GM23338 (cell line): ENCODE measurements around the gene ATP6V0A4. TPM values are rescaled to one million over a fixed set of nuclear protein-coding genes. Genes with fewer than 3 reads are reported as not detected.

Experiments used
- ATAC-seq: fragments of 200-7000 bp; cut with Tn5 transposase; 3 replicates; pipeline ENCODE4 v1.9.1; 2020
- DNase-seq: peaks from one replicate; pipeline ENCODE4 v3.0.0-alpha.2; 2015; ENCODE audit warnings: low spot score
- H2AFZ ChIP-seq: fragments of 200-600 bp; sonication (generic); 2 replicates; pipeline ENCODE4 v1.8.0; 2016; ENCODE audit warnings: antibody characterized with exemption, mild to moderate bottlenecking, moderate library complexity
- H3F3A ChIP-seq: fragments of 200-600 bp; sonication (generic); replicated peaks from 2 replicates; pipeline ENCODE4 v1.8.0; 2017; ENCODE audit warnings: antibody characterized with exemption, mixed run types, low read depth
- H3K27ac ChIP-seq: fragments of 200-600 bp; sonication (generic); 2 replicates; pipeline ENCODE4 v1.6.1; 2016; ENCODE audit warnings: low read depth
- H3K27me3 ChIP-seq: fragments of 200-600 bp; sonication (generic); 2 replicates; pipeline ENCODE4 v1.8.0; 2016; ENCODE audit warnings: mild to moderate bottlenecking, mixed run types, moderate library complexity; ENCODE audit not compliant: insufficient read depth
- H3K36me3 ChIP-seq: fragments of 200-600 bp; sonication (generic); 2 replicates; pipeline ENCODE4 v1.8.0; 2016; ENCODE audit warnings: mild to moderate bottlenecking; ENCODE audit not compliant: insufficient read depth
- H3K4me1 ChIP-seq: fragments of 200-600 bp; sonication (generic); 2 replicates; pipeline ENCODE4 v1.8.0; 2016; ENCODE audit warnings: mild to moderate bottlenecking, moderate library complexity; ENCODE audit not compliant: insufficient read depth
- H3K4me2 ChIP-seq: fragments of 200-600 bp; sonication (generic); 2 replicates; pipeline ENCODE4 v1.7.1; 2017; ENCODE audit warnings: mixed run types
- H3K4me3 ChIP-seq: fragments of 200-600 bp; sonication (generic); 2 replicates; pipeline ENCODE4 v1.6.1; 2016; ENCODE audit warnings: mixed run types
- H3K79me2 ChIP-seq: fragments of 200-600 bp; sonication (generic); replicated peaks from 2 replicates; pipeline ENCODE4 v1.8.0; 2017; ENCODE audit warnings: mild to moderate bottlenecking; ENCODE audit not compliant: insufficient read depth
- H3K9me2 ChIP-seq: fragments of 200-600 bp; sonication (generic); 2 replicates; pipeline ENCODE4 v1.8.0; 2017; ENCODE audit not compliant: insufficient read depth
- H4K20me1 ChIP-seq: fragments of 200-600 bp; sonication (generic); replicated peaks from 2 replicates; pipeline ENCODE4 v1.8.0; 2017; ENCODE audit warnings: mild to moderate bottlenecking; ENCODE audit not compliant: insufficient read depth
- H3K27ac Mint-ChIP-seq: 2 replicates; pipeline ENCODE4 v1.8.0; 2020; ENCODE audit warnings: inconsistent platforms, mild to moderate bottlenecking, moderate library complexity, mixed read lengths
- H3K27me3 Mint-ChIP-seq: 3 replicates; pipeline ENCODE4 v1.8.0; 2022; ENCODE audit warnings: low read depth, mild to moderate bottlenecking, moderate library complexity, mixed read lengths, inconsistent platforms; ENCODE audit not compliant: insufficient read depth, poor library complexity
- H3K36me3 Mint-ChIP-seq: 3 replicates; pipeline ENCODE4 v1.8.0; 2021; ENCODE audit warnings: low read depth, mild to moderate bottlenecking, inconsistent platforms, moderate library complexity, mixed read lengths
- H3K4me1 Mint-ChIP-seq: 3 replicates; pipeline ENCODE4 v1.8.0; 2020; ENCODE audit warnings: mild to moderate bottlenecking, inconsistent platforms, mixed read lengths
- H3K4me3 Mint-ChIP-seq: 3 replicates; pipeline ENCODE4 v1.8.0; 2021; ENCODE audit warnings: moderate library complexity, mild to moderate bottlenecking, inconsistent platforms, mixed read lengths
- H3K9me3 Mint-ChIP-seq: 3 replicates; pipeline ENCODE4 v1.8.0; 2020; ENCODE audit warnings: moderate library complexity, mild to moderate bottlenecking, inconsistent platforms, mixed read lengths
- EZH2 ChIP-seq: fragments of 200-600 bp; sonication (generic); IDR thresholded peaks from one replicate; pipeline ENCODE4 v1.8.0; 2017; ENCODE audit warnings: antibody characterized with exemption, mild to moderate bottlenecking, low read depth; ENCODE audit not compliant: unreplicated experiment
- EZH2phosphoT487 ChIP-seq: fragments of 200-600 bp; sonication (generic); IDR thresholded peaks from one replicate; pipeline ENCODE4 v1.8.1; 2018; ENCODE audit warnings: antibody characterized with exemption; ENCODE audit not compliant: unreplicated experiment
- JUNB ChIP-seq: IDR thresholded peaks from one replicate; pipeline ENCODE4 v1.6.1; 2016; ENCODE audit warnings: antibody characterized with exemption; ENCODE audit not compliant: unreplicated experiment
- POLR2AphosphoS5 ChIP-seq: IDR thresholded peaks from 2 replicates; pipeline ENCODE4 v1.6.1; 2016; ENCODE audit warnings: antibody characterized with exemption, low read depth
- STAT1 ChIP-seq: IDR thresholded peaks from one replicate; pipeline ENCODE4 v1.6.1; 2016; ENCODE audit warnings: antibody characterized with exemption; ENCODE audit not compliant: unreplicated experiment
- polyA plus RNA-seq: library from polyadenylated mRNA; unstranded; fragments of >200 nt; fragmentation: Nextera tagmentation; extraction: Ambion mirVana; gene quantifications from 2 replicates; pipeline ENCODE4 v1.2.1, GENCODE V29; 2016
- total RNA-seq: library from RNA; depleted of rRNA; stranded (reverse); fragments of >200 nt; shearing (Covaris generic); gene quantifications from 2 replicates; pipeline ENCODE4 v1.2.3, GENCODE V29; 2014
- TF ChIP-seq, protein P1 (sequence below): fragments of 250-450 bp; sonication (Bioruptor Pico); IDR thresholded peaks from 2 replicates; pipeline ENCODE4 v1.5.0; 2020; ENCODE audit warnings: mild to moderate bottlenecking, moderate library complexity
- TF ChIP-seq, protein P2 (sequence below): IDR thresholded peaks from 2 replicates; pipeline ENCODE4 v1.6.1; 2016; ENCODE audit warnings: antibody characterized with exemption

ATP6V0A4 gene
- total and polyA plus RNA-seq, 2 experiments from 2014 or later = 0.10 to 1.3 TPM

DNA sequence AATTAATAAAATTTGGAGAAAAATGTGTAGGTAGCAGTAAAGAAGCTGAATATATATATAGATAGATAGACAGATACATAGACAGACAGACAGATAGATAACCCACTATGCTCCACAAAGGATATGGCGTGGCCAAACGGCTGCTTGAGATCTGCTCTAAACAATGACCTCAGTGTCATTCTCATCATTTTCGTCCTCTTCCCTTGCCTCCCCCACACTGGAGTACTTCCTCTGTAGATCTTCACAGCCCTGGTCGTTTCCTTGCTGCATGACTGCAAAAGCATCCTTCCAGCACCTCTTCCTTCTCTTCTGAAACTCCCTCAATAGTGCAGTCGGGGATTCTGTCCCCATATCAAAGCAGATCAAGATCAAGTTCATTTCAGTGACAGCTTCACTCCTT lies 35.6 kb upstream of the ATP6V0A4 start:
- H2AFZ ChIP-seq = no peak overlapping the region
- no peaks in the 10 kb centered on the region for H3K9me2 ChIP-seq
- no peaks in the 10 kb centered on the region for H3K27me3 Mint-ChIP-seq
- peaks cover 19% of the 10 kb centered on the region for H3K36me3 Mint-ChIP-seq
- no peaks in the 10 kb centered on the region for H3F3A ChIP-seq
- DNase-seq (no peak), ATAC-seq (no peak)
- H3K36me3 ChIP-seq = no peaks in the 10 kb centered on the region
- H3K4me3 Mint-ChIP-seq = no peak overlapping the region
- H3K27ac ChIP-seq = no peak overlapping the region
- H3K4me1 ChIP-seq = no peaks in the 10 kb centered on the region
- no peak for TF ChIP-seq POLR2AphosphoS5
- TF ChIP-seq, protein P1, sequence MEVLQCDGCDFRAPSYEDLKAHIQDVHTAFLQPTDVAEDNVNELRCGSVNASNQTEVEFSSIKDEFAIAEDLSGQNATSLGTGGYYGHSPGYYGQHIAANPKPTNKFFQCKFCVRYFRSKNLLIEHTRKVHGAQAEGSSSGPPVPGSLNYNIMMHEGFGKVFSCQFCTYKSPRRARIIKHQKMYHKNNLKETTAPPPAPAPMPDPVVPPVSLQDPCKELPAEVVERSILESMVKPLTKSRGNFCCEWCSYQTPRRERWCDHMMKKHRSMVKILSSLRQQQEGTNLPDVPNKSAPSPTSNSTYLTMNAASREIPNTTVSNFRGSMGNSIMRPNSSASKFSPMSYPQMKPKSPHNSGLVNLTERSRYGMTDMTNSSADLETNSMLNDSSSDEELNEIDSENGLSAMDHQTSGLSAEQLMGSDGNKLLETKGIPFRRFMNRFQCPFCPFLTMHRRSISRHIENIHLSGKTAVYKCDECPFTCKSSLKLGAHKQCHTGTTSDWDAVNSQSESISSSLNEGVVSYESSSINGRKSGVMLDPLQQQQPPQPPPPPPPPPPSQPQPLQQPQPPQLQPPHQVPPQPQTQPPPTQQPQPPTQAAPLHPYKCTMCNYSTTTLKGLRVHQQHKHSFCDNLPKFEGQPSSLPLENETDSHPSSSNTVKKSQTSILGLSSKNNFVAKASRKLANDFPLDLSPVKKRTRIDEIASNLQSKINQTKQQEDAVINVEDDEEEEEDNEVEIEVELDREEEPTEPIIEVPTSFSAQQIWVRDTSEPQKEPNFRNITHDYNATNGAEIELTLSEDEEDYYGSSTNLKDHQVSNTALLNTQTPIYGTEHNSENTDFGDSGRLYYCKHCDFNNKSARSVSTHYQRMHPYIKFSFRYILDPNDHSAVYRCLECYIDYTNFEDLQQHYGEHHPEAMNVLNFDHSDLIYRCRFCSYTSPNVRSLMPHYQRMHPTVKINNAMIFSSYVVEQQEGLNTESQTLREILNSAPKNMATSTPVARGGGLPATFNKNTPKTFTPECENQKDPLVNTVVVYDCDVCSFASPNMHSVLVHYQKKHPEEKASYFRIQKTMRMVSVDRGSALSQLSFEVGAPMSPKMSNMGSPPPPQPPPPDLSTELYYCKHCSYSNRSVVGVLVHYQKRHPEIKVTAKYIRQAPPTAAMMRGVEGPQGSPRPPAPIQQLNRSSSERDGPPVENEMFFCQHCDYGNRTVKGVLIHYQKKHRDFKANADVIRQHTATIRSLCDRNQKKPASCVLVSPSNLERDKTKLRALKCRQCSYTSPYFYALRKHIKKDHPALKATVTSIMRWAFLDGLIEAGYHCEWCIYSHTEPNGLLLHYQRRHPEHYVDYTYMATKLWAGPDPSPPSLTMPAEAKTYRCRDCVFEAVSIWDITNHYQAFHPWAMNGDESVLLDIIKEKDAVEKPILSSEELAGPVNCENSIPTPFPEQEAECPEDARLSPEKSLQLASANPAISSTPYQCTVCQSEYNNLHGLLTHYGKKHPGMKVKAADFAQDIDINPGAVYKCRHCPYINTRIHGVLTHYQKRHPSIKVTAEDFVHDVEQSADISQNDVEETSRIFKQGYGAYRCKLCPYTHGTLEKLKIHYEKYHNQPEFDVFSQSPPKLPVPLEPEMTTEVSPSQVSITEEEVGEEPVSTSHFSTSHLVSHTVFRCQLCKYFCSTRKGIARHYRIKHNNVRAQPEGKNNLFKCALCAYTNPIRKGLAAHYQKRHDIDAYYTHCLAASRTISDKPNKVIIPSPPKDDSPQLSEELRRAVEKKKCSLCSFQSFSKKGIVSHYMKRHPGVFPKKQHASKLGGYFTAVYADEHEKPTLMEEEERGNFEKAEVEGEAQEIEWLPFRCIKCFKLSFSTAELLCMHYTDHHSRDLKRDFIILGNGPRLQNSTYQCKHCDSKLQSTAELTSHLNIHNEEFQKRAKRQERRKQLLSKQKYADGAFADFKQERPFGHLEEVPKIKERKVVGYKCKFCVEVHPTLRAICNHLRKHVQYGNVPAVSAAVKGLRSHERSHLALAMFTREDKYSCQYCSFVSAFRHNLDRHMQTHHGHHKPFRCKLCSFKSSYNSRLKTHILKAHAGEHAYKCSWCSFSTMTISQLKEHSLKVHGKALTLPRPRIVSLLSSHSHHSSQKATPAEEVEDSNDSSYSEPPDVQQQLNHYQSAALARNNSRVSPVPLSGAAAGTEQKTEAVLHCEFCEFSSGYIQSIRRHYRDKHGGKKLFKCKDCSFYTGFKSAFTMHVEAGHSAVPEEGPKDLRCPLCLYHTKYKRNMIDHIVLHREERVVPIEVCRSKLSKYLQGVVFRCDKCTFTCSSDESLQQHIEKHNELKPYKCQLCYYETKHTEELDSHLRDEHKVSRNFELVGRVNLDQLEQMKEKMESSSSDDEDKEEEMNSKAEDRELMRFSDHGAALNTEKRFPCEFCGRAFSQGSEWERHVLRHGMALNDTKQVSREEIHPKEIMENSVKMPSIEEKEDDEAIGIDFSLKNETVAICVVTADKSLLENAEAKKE (CRISPR knock-in tag) = no peak
- peaks cover 10% of the 10 kb centered on the region; the same call in 1 of the 3 replicates for H3K4me1 Mint-ChIP-seq
- H4K20me1 ChIP-seq = no peaks in the 10 kb centered on the region; the same call in 1 of the 2 replicates
- no peaks in the 10 kb centered on the region for H3K27me3 ChIP-seq
- no peak overlapping the region for H3K4me3 ChIP-seq
- H3K4me2 ChIP-seq = no peak overlapping the region
- H3K9me3 Mint-ChIP-seq = no peaks in the 10 kb centered on the region
- no peaks in the 10 kb centered on the region for H3K79me2 ChIP-seq
- H3K27ac Mint-ChIP-seq = no peak overlapping the region

DNA sequence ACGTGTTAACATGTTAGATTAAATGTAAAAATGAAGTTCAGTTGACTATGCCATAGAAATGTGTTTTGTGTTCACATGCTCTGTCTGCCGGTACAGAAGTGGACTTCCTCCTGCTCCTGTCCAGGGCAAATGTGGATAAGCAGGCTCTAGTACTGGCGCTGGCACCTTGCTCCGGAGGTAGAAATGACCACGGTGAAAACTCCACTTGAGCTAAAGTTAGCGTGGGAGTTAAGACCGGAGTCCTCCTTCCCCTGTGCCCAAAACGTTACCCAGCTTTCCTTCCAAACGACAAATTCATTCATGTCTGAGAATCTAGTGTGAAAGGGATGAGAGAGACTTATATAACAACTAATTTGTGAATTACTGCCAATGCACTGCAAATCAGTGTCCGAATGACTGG lies 35.0 kb upstream of the ATP6V0A4 start:
- Mint-ChIP-seq H3K27me3 (no peaks in the 10 kb centered on the region), H3K27ac (no peak overlapping the region), H3K4me1 (peaks cover 10% of the 10 kb centered on the region; the same call in 1 of the 3 replicates), H3K4me3 (no peak overlapping the region), H3K36me3 (peaks cover 18% of the 10 kb centered on the region), H3K9me3 (no peaks in the 10 kb centered on the region)
- Histone ChIP-seq H3K4me1 (no peaks in the 10 kb centered on the region), H3K27me3 (no peaks in the 10 kb centered on the region), H4K20me1 (no peaks in the 10 kb centered on the region; the same call in 1 of the 2 replicates), H3K36me3 (no peaks in the 10 kb centered on the region), H3F3A (no peaks in the 10 kb centered on the region), H3K79me2 (no peaks in the 10 kb centered on the region), H3K4me2 (no peak overlapping the region), H3K4me3 (no peak overlapping the region), H3K9me2 (no peaks in the 10 kb centered on the region), H3K27ac (no peak overlapping the region), H2AFZ (no peak overlapping the region)
- no peak for DNase-seq
- ATAC-seq = no peak
- TF ChIP-seq EZH2phosphoT487 (no peak), EZH2 (no peak), JUNB (no peak), STAT1 (no peak)
- TF ChIP-seq, protein P2, sequence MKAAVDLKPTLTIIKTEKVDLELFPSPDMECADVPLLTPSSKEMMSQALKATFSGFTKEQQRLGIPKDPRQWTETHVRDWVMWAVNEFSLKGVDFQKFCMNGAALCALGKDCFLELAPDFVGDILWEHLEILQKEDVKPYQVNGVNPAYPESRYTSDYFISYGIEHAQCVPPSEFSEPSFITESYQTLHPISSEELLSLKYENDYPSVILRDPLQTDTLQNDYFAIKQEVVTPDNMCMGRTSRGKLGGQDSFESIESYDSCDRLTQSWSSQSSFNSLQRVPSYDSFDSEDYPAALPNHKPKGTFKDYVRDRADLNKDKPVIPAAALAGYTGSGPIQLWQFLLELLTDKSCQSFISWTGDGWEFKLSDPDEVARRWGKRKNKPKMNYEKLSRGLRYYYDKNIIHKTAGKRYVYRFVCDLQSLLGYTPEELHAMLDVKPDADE = no peak
